ENCODE data around the gene UNC13C. TPM values are rescaled to one million over a fixed set of nuclear protein-coding genes. Genes with fewer than 3 reads are reported as not detected.

The UNC13C gene
- total and polyA plus RNA-seq, 2 donors (not counting 3 experiments of a cell fraction or from before 2014, with no cell fraction given) = not detected

- Histone ChIP-seq H3K36me3 (ENCODE audit: control insufficient read depth in 2 of 2, extremely low read depth in 1 of 2, insufficient read depth in 2 of 2, low read length in 2 of 2) (no peaks in the 10 kb centered on the region), H3K4me1 (ENCODE audit: control insufficient read depth, extremely low read depth, insufficient read depth, low read length) (no peaks in the 10 kb centered on the region), H3K9me1 (replicated peaks; ENCODE audit: control insufficient read depth, extremely low read depth, insufficient read depth, low read length) (no peaks in the 10 kb centered on the region), H2AFZ (ENCODE audit: low read depth, low read length) (no peak overlapping the region), H3K79me2 (ENCODE audit: control insufficient read depth, insufficient read depth, low read length) (no peaks in the 10 kb centered on the region), H3K4me2 (ENCODE audit: insufficient read depth, low read length) (no peak overlapping the region), H3K4me3 (replicated peaks in 1 of 3; ENCODE audit: insufficient read depth in 1 of 3, low read depth in 1 of 3, low read length in 3 of 3) (no peak overlapping the region), H3K9me3 (replicated peaks; ENCODE audit: control insufficient read depth, insufficient read depth, low read length) (no peaks in the 10 kb centered on the region), H3K27me3 (ENCODE audit: control insufficient read depth in 2 of 2, insufficient read depth in 2 of 2, low read length in 2 of 2) (no peaks in the 10 kb centered on the region), H3K9ac (replicated peaks; ENCODE audit: extremely low read depth, insufficient read depth, low read length) (no peak overlapping the region), H3K27ac (ENCODE audit: insufficient read depth, low read depth, low read length) (no peak overlapping the region), H4K20me1 (replicated peaks; ENCODE audit: control insufficient read depth, extremely low read depth, insufficient read depth, low read length) (no peaks in the 10 kb centered on the region)
- TF ChIP-seq EZH2 (IDR thresholded peaks at IDR 0.05; ENCODE audit: borderline replicate concordance, low read depth, low read length, severe bottlenecking) (no peak), GATA2 (IDR thresholded peaks at IDR 0.05; ENCODE audit: insufficient read depth, insufficient read length, low read depth, low read length) (no peak), POLR2A (IDR thresholded peaks at IDR 0.05; ENCODE audit: low read depth, low read length) (no peak), FOS (IDR thresholded peaks at IDR 0.05; ENCODE audit: borderline replicate concordance, insufficient read depth, low read length) (no peak), CTCF (IDR thresholded peaks at IDR 0.05; ENCODE audit: extremely low read depth in 1 of 2, insufficient read depth in 1 of 2, low read depth in 1 of 2, low read length in 2 of 2) (no peak), POLR2AphosphoS5 (IDR thresholded peaks at IDR 0.05; ENCODE audit: insufficient read depth, low read depth, low read length) (no peak), MYC (IDR thresholded peaks at IDR 0.05; ENCODE audit: low read depth, low read length) (no peak), JUN (IDR thresholded peaks at IDR 0.05; ENCODE audit: borderline replicate concordance, insufficient read depth, insufficient read length, low read depth) (no peak)
- TF ChIP-seq, protein P1, sequence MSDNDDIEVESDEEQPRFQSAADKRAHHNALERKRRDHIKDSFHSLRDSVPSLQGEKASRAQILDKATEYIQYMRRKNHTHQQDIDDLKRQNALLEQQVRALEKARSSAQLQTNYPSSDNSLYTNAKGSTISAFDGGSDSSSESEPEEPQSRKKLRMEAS (IDR thresholded peaks at IDR 0.05; ENCODE audit: insufficient read depth, insufficient read length) = no peak
- FAIRE-seq (no peak), DNase-seq (ENCODE audit: low read depth, low spot score) (no peak)
- intact Hi-C loops (cut with micrococcal nuclease) (no loop called here), dilution Hi-C loops (cut with MboI; ENCODE audit: extremely low pct_ligation_motif_present, low sequenced_read_pairs) (no loop called here)
- no TSS peak for BruUV-seq (replicated peaks)
- CTCF ChIA-PET = no interaction called here
- POLR2A ChIA-PET = no interaction called here
Measured at GRCh38 chr15:54197995-54198394, 219.8 kb downstream of the UNC13C start.

Data from endothelial cell of umbilical vein (primary cell).